ENCODE results near the gene SRCAP. TPM values are rescaled to one million over a fixed set of nuclear protein-coding genes. Genes with fewer than 3 reads are reported as not detected.

SRCAP gene
- total and polyA plus RNA-seq, 2 of the 8 experiments (the other 6 are each of a cell fraction or from before 2014, with no cell fraction given): 5.5 to 54.3 TPM

GRCh38 chr16:30722916-30723315 lies 23.9 kb downstream of the SRCAP start:
- Histone ChIP-seq H3K27ac (ENCODE audit: low read depth, low read length) (no peak overlapping the region), H3K79me2 (ENCODE audit: control insufficient read depth in 1 of 2, insufficient read depth in 2 of 2, low read length in 2 of 2) (no peaks in the 10 kb centered on the region; a peak in 1 of 4 replicates), H4K20me1 (replicated peaks in 1 of 2; ENCODE audit: control insufficient read depth in 1 of 2, insufficient read depth in 2 of 2, low read length in 2 of 2) (peaks cover 8 to 30% of the 10 kb centered on the region in 2 experiments), H3K36me3 (ENCODE audit: control insufficient read depth in 2 of 4, insufficient read depth in 4 of 4, low read length in 3 of 4) (peaks cover 37 to 65% (median 61%) of the 10 kb centered on the region in 4 experiments), H4K91ac (replicated peaks; ENCODE audit: insufficient read length, low read length) (no peak overlapping the region), H2AK5ac (ENCODE audit: low read depth, low read length) (no peak overlapping the region), H3K27me3 (replicated peaks in 1 of 4; ENCODE audit: control insufficient read depth in 3 of 4, extremely low read depth in 1 of 4, insufficient read depth in 3 of 4, low read length in 3 of 4) (no peaks in the 10 kb centered on the region), H3K79me1 (ENCODE audit: low read depth, low read length) (peaks cover 6% of the 10 kb centered on the region; the same call in 1 of the 2 replicates), H3K9ac (replicated peaks in 1 of 4; ENCODE audit: extremely low read depth in 1 of 4, low read depth in 3 of 4, low read length in 3 of 4) (no peak overlapping the region), H3K9me3 (ENCODE audit: insufficient read depth in 2 of 2, low read depth in 1 of 2, low read length in 1 of 2) (no peaks in the 10 kb centered on the region), H3K56ac (replicated peaks; ENCODE audit: insufficient read length, low read depth, low read length) (no peak overlapping the region), H3K23ac (ENCODE audit: insufficient read length) (no peak overlapping the region), H3K4me1 (replicated peaks in 1 of 4; ENCODE audit: control insufficient read depth in 3 of 4, insufficient read depth in 4 of 4, low read length in 3 of 4) (no peaks in the 10 kb centered on the region), H2BK5ac (ENCODE audit: low read depth, low read length) (no peak overlapping the region), H3K4me3 (ENCODE audit: extremely low read depth in 1 of 4, insufficient read depth in 2 of 4, low read depth in 3 of 4, low read length in 4 of 4) (no peak overlapping the region), H3K4me2 (ENCODE audit: insufficient read depth in 1 of 2, low read depth in 2 of 2, low read length in 2 of 2) (no peak overlapping the region), H2BK15ac (ENCODE audit: low read length) (no peak overlapping the region), H3K14ac (ENCODE audit: insufficient read length) (no peak overlapping the region), H4K8ac (ENCODE audit: extremely low read depth, insufficient read depth, low read length) (no peak overlapping the region), H2BK12ac (ENCODE audit: low read depth, low read length) (no peak overlapping the region), H3K18ac (ENCODE audit: extremely low read depth, low read length) (no peak overlapping the region), H2AFZ (ENCODE audit: low read length) (no peak overlapping the region), H2BK120ac (replicated peaks; ENCODE audit: low read depth, low read length) (no peak overlapping the region), H3K4ac (replicated peaks; ENCODE audit: insufficient read length, low read depth, low read length) (no peak overlapping the region), H3K23me2 (ENCODE audit: low read depth, low read length) (no peaks in the 10 kb centered on the region), H2BK20ac (ENCODE audit: low read length) (no peak overlapping the region), H4K5ac (ENCODE audit: insufficient read length, low read depth, low read length) (no peak overlapping the region)
- FAIRE-seq: no peak
- 95% methylated on average over 10 of the region's 10 CpGs; no CpG with 5 or more reads in 1 of the 2 experiments for WGBS, 2 experiments (ENCODE audit: extremely low coverage in 1 of 2, insufficient coverage in 1 of 2, insufficient read length in 1 of 2, insufficient replicate concordance in 2 of 2, low coverage in 1 of 2, low lambda C conversion rate in 2 of 2, missing lambda C conversion rate in 1 of 2)
- POLR2A ChIA-PET (ENCODE audit: partially characterized antibody): interaction anchor here (1.0 to 6.8 kb wide), 9 partner anchors 10 to 55 kb away, joined by 3 to 80 read pairs (median 9); partner anchors contain the start of genes PHKG2 and SRCAP
- TF ChIP-seq PHF8 (conservative IDR thresholded peaks at IDR 0.05; ENCODE audit: low read depth, low read length): no peak
- TF ChIP-seq BRCA1 (IDR thresholded peaks at IDR 0.05; ENCODE audit: low read depth, low read length): no peak
- no peak for TF ChIP-seq GTF2F1 (IDR thresholded peaks at IDR 0.05; ENCODE audit: borderline replicate concordance, low read depth, low read length)
- TF ChIP-seq MAX (IDR thresholded peaks at IDR 0.05): no peak
- no peak for TF ChIP-seq ZNF274 (IDR thresholded peaks at IDR 0.05; ENCODE audit: borderline replicate concordance, extremely low read depth, low read length)
- TF ChIP-seq TAF7 (optimal IDR thresholded peaks at IDR 0.05; ENCODE audit: borderline replicate concordance, low read depth, low read length): no peak
- no peak for TF ChIP-seq E2F6 (IDR thresholded peaks at IDR 0.05)
- no peak for TF ChIP-seq POLR2A (IDR thresholded peaks at IDR 0.05; ENCODE audit: control extremely low read depth in 1 of 2, low read depth in 2 of 2, low read length in 2 of 2)
- CTCF ChIA-PET (ENCODE audit: partially characterized antibody): interaction anchor here (1.6 to 2.1 kb wide), 2 partner anchors 14 to 60 kb away, joined by 7 to 8 read pairs; no protein-coding TSS in a partner anchor
- no peak for DNase-seq (ENCODE audit: low read depth in 1 of 2, low spot score in 2 of 2)

Measured in H1 (cell line).